GM13976 (cell line): ENCODE data around the gene TTC6.

Experiments
- DNase-seq: peaks from one replicate; pipeline ENCODE4 v3.0.0; 2012; ENCODE audit warnings: low spot score
- in situ Hi-C: fragments of 300-500 bp; cut with MboI; formaldehyde crosslinking; loops from one replicate; pipeline ENCODE4 v1.12.0; 2022; ENCODE audit warnings: low sequenced_read_pairs, mixed read lengths, inconsistent platforms; ENCODE audit not compliant: unreplicated experiment
- TF ChIP-seq, protein P1 (sequence below): IDR thresholded peaks from 2 replicates; pipeline ENCODE4 v1.5.1; 2012; ENCODE audit warnings: borderline replicate concordance, mild to moderate bottlenecking; ENCODE audit not compliant: insufficient read depth; ENCODE audit errors: extremely low read depth, missing control alignments, control extremely low read depth

TTC6 gene

DNA sequence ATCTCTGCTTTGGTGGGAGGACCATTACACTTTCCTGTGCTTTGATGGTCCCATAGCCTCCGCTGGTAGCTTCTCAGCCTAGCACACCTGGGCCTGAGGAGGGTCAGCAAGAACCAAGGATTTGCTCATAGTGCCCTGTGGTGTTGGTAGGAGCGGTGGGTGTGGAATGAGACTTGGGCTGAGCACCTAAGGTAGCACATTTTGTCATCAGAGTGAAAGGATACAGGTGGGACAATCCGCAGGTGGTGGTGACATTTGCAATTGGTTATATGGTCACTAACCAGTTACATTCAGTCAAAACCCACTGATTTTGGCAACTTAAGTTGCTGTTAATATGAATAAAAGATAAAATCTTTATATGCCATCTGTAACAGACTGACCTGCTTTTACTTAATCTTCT lies 46.7 kb downstream of the TTC6 start:
- TF ChIP-seq, protein P1, sequence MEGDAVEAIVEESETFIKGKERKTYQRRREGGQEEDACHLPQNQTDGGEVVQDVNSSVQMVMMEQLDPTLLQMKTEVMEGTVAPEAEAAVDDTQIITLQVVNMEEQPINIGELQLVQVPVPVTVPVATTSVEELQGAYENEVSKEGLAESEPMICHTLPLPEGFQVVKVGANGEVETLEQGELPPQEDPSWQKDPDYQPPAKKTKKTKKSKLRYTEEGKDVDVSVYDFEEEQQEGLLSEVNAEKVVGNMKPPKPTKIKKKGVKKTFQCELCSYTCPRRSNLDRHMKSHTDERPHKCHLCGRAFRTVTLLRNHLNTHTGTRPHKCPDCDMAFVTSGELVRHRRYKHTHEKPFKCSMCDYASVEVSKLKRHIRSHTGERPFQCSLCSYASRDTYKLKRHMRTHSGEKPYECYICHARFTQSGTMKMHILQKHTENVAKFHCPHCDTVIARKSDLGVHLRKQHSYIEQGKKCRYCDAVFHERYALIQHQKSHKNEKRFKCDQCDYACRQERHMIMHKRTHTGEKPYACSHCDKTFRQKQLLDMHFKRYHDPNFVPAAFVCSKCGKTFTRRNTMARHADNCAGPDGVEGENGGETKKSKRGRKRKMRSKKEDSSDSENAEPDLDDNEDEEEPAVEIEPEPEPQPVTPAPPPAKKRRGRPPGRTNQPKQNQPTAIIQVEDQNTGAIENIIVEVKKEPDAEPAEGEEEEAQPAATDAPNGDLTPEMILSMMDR, result no peak
- in situ Hi-C loops, result no loop called here
- no peak for DNase-seq

DNA sequence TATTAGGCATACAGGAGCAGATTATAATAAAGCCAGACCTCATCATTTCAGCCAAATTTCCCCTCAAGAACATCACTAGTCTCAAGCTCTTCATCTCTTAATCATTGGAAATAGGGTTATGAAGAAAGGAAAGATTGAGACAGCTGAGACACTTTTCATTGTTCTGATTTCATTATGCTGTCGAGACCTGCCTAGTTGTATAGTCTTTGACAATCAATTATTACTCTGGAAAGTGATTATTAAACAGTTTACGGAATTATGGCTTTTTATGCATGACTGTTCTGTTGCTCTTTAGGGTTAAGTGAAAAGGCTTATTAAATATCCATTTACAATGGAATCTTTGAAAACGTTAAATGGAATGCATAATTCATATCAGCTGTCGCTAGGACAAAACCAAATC lies 48.3 kb downstream of the TTC6 start:
- in situ Hi-C loops, result no loop called here
- no peak for DNase-seq
- TF ChIP-seq, protein P1, result no peak
